Activated B cell treated with CpG ODN at 0.5 μM for 24 hours (primary cell): Measurements from ENCODE around the gene NCL. TPM values are rescaled to one million over a fixed set of nuclear protein-coding genes. Genes with fewer than 3 reads are reported as not detected.

Experiments
- ATAC-seq: fragments of 200-7000 bp; cut with Tn5 transposase; one replicate; pipeline ENCODE4 v1.10.0; 2021; ENCODE audit warnings: low read depth, mild to moderate bottlenecking, moderate library complexity
- CTCF ChIA-PET: fragments of 350-600 bp; sonication (Branson Sonifier 250); formaldehyde crosslinking; loops from one replicate; lab custom pipeline; 2021; ENCODE audit warnings: antibody characterized with exemption; lab: Charles Lee
- POLR2A ChIA-PET: fragments of 350-600 bp; sonication (Branson Sonifier 250); formaldehyde crosslinking; loops from one replicate; lab custom pipeline; 2021; ENCODE audit warnings: antibody characterized with exemption; lab: Charles Lee
- DNase-seq: peaks from one replicate; pipeline ENCODE4 v3.0.0; 2022
- H3K27ac Mint-ChIP-seq: one replicate; pipeline ENCODE4 v1.8.0; 2020; ENCODE audit warnings: mixed read lengths
- H3K27me3 Mint-ChIP-seq: one replicate; pipeline ENCODE4 v1.8.0; 2021; ENCODE audit warnings: mixed read lengths
- H3K36me3 Mint-ChIP-seq: one replicate; pipeline ENCODE4 v1.8.0; 2021; ENCODE audit warnings: low read depth, mixed read lengths
- H3K4me1 Mint-ChIP-seq: one replicate; pipeline ENCODE4 v1.8.0; 2021; ENCODE audit warnings: mixed read lengths
- H3K4me3 Mint-ChIP-seq: one replicate; pipeline ENCODE4 v1.8.0; 2020; ENCODE audit warnings: mild to moderate bottlenecking, mixed read lengths
- H3K9me3 Mint-ChIP-seq: one replicate; pipeline ENCODE4 v1.8.0; 2020; ENCODE audit warnings: mixed read lengths
- CTCF ChIP-seq: fragments of 200-600 bp; IDR thresholded peaks from one replicate; pipeline ENCODE4 v1.8.0; 2022; ENCODE audit warnings: antibody characterized with exemption, mild to moderate bottlenecking
- intact Hi-C: fragments of 100-400 bp; cut with micrococcal nuclease; formaldehyde crosslinking; loops from one replicate; pipeline ENCODE4 v1.15.1; 2024
- total RNA-seq: library from RNA; stranded (reverse); gene quantifications from 2 replicates; pipeline ENCODE4 v1.2.3, GENCODE V29; 2022

NCL gene
- 693 and 761 TPM in 2 replicates for total RNA-seq

- Mint-ChIP-seq H3K4me3 (peak within 1 kb of the TSS; percentile 98), H3K4me1 (peaks cover 39% of the 10 kb centered on the region), H3K27me3 (no peaks in the 10 kb centered on the region), H3K36me3 (peaks cover 50% of the 10 kb centered on the region), H3K9me3 (no peaks in the 10 kb centered on the region), H3K27ac (peak within 1 kb of the TSS; percentile 100)
- DNase-seq (peak; percentile 71), ATAC-seq (peak; percentile 54)
- no peak for TF ChIP-seq CTCF
- ChIA-PET CTCF (interaction anchor here (0.7 to 5.3 kb wide), 7 partner anchors 12 to 411 kb away, joined by 3 to 36 read pairs (median 4); no protein-coding TSS in a partner anchor), POLR2A (interaction anchor here (0.6 to 5.9 kb wide), 49 partner anchors 10 to 1542 kb away, joined by 3 to 96 read pairs (median 5); partner anchors contain the start of genes ARMC9, B3GNT7, COPS7B and EIF4E2)
- intact Hi-C loops: loop anchor here (1.0 to 5.0 kb wide), 10 partner anchors 12 to 407 kb away; partner anchors contain the start of genes PDE6D, PSMD1 and PTMA
Observed at GRCh38 chr2:231463698-231464575, at the start of gene NCL. Gene NCL, minus strand, starts transcription at chr2:231464484. Its CDS starts 131 bp downstream, at chr2:231464353.

- ChIA-PET POLR2A (interaction anchor here (0.6 to 4.5 kb wide), 10 partner anchors 31 to 281 kb away, joined by 3 to 50 read pairs (median 4); partner anchors contain the start of genes NCL and PTMA), CTCF (interaction anchor here (1.0 to 1.7 kb wide), 2 partner anchors 30 to 162 kb away, joined by 3 to 5 read pairs; no protein-coding TSS in a partner anchor)
- DNase-seq (no peak), ATAC-seq (no peak)
- intact Hi-C loops: loop anchor here (1.0 to 2.0 kb wide), 6 partner anchors 31 to 267 kb away; partner anchors contain the start of genes NCL and PDE6D
- H3K27ac Mint-ChIP-seq: peak overlapping the region; percentile 96
- no peaks in the 10 kb centered on the region for H3K27me3 Mint-ChIP-seq
- H3K4me1 Mint-ChIP-seq: peaks cover 13% of the 10 kb centered on the region
- no peak for TF ChIP-seq CTCF
- no peaks in the 10 kb centered on the region for H3K9me3 Mint-ChIP-seq
- peaks cover 5% of the 10 kb centered on the region for H3K36me3 Mint-ChIP-seq
- H3K4me3 Mint-ChIP-seq: peak overlapping the region; percentile 92
Observed at GRCh38 chr2:231513746-231514224, 49.5 kb upstream of the NCL start.

- Mint-ChIP-seq H3K4me1 (peaks cover 10% of the 10 kb centered on the region), H3K27ac (peak overlapping the region; percentile 9), H3K36me3 (peaks cover 5% of the 10 kb centered on the region), H3K9me3 (no peaks in the 10 kb centered on the region), H3K27me3 (no peaks in the 10 kb centered on the region), H3K4me3 (no peak overlapping the region)
- ChIA-PET CTCF (interaction anchor here (1.7 kb wide), 1 partner anchor 89 kb away, joined by 9 read pairs; no protein-coding TSS in a partner anchor), POLR2A (interaction anchor here (4.5 kb wide), 1 partner anchor 48 kb away, joined by 50 read pairs; the partner anchor contains the start of gene NCL)
- DNase-seq (no peak), ATAC-seq (no peak)
- intact Hi-C loops: no loop called here
- no peak for TF ChIP-seq CTCF
Observed at GRCh38 chr2:231512222-231512621, 47.9 kb upstream of the NCL start.

- Mint-ChIP-seq H3K4me3 (no peak overlapping the region), H3K9me3 (no peaks in the 10 kb centered on the region), H3K36me3 (no peaks in the 10 kb centered on the region), H3K4me1 (no peaks in the 10 kb centered on the region), H3K27ac (no peak overlapping the region), H3K27me3 (no peaks in the 10 kb centered on the region)
- ChIA-PET CTCF (no interaction called here), POLR2A (no interaction called here)
- intact Hi-C loops: no loop called here
- DNase-seq (no peak), ATAC-seq (no peak)
- no peak for TF ChIP-seq CTCF
Observed at GRCh38 chr2:231503766-231504165, 39.5 kb upstream of the NCL start.

GRCh38 chr2:231502596-231502995, 38.3 kb upstream of the NCL start:
- Mint-ChIP-seq H3K27me3 (no peaks in the 10 kb centered on the region), H3K4me3 (no peak overlapping the region), H3K4me1 (no peaks in the 10 kb centered on the region), H3K9me3 (no peaks in the 10 kb centered on the region), H3K27ac (no peak overlapping the region), H3K36me3 (no peaks in the 10 kb centered on the region)
- CTCF ChIA-PET: no interaction called here
- POLR2A ChIA-PET: no interaction called here
- DNase-seq (no peak), ATAC-seq (no peak)
- intact Hi-C loops: no loop called here
- TF ChIP-seq CTCF: no peak
